Smooth muscle cell (in vitro differentiated cells): Measurements from ENCODE around the gene KIAA1549. TPM values are rescaled to one million over a fixed set of nuclear protein-coding genes. Genes with fewer than 3 reads are reported as not detected.

ENCODE experiments used
- DNase-seq: peaks from one replicate; lab custom pipeline; 2025; ENCODE audit not compliant: unreplicated experiment; lab: John Stamatoyannopoulos, UW
- H2AFZ ChIP-seq: fragments of 200-600 bp; sonication (generic); 2 replicates; pipeline ENCODE4 v1.6.0; 2016; ENCODE audit warnings: antibody characterized with exemption, low read depth, mild to moderate bottlenecking
- H3F3A ChIP-seq: fragments of 200-600 bp; sonication (generic); 2 replicates; pipeline ENCODE4 v1.6.0; 2017; ENCODE audit warnings: antibody characterized with exemption, low read depth
- H3K27ac ChIP-seq: fragments of 200-600 bp; sonication (generic); 2 replicates; pipeline ENCODE4 v1.5.1; 2016; ENCODE audit warnings: low read depth, mild to moderate bottlenecking
- H3K27me3 ChIP-seq: fragments of 200-600 bp; sonication (generic); 2 replicates; pipeline ENCODE4 v1.6.1; 2016; ENCODE audit warnings: low read depth, mild to moderate bottlenecking
- H3K36me3 ChIP-seq: fragments of 200-600 bp; sonication (generic); 2 replicates; pipeline ENCODE4 v1.5.1; 2016; ENCODE audit warnings: low read depth
- H3K4me1 ChIP-seq: fragments of 200-600 bp; sonication (generic); 2 replicates; pipeline ENCODE4 v1.5.1; 2016; ENCODE audit warnings: low read depth
- H3K4me2 ChIP-seq: fragments of 200-600 bp; sonication (generic); 2 replicates; pipeline ENCODE4 v1.6.0; 2016; ENCODE audit warnings: mild to moderate bottlenecking
- H3K4me3 ChIP-seq: fragments of 200-600 bp; sonication (generic); 2 replicates; pipeline ENCODE4 v1.5.1; 2016; ENCODE audit warnings: mild to moderate bottlenecking
- H3K79me2 ChIP-seq: fragments of 200-600 bp; sonication (generic); 2 replicates; pipeline ENCODE4 v1.6.0; 2016; ENCODE audit warnings: low read depth, mild to moderate bottlenecking
- H3K9ac ChIP-seq: fragments of 200-600 bp; sonication (generic); 2 replicates; pipeline ENCODE4 v1.6.0; 2016; ENCODE audit warnings: low read depth
- H3K9me3 ChIP-seq: fragments of 200-600 bp; sonication (generic); replicated peaks from 2 replicates; pipeline ENCODE4 v1.5.1; 2016; ENCODE audit warnings: low read depth
- H4K20me1 ChIP-seq: fragments of 200-600 bp; sonication (generic); 2 replicates; pipeline ENCODE4 v1.6.0; 2016; ENCODE audit warnings: low read depth
- WGBS: methylation state at CpG from one replicate; pipeline ENCODE4 v1.1.7; 2016; ENCODE audit warnings: low lambda C conversion rate; 5-methylcytosine and 5-hydroxymethylcytosine counted together
- polyA plus RNA-seq: library from polyadenylated mRNA; unstranded; fragments of >200 nt; fragmentation: Nextera tagmentation; extraction: Ambion mirVana; gene quantifications from 2 replicates; pipeline ENCODE4 v1.2.1, GENCODE V29; 2016
- total RNA-seq: library from RNA; depleted of rRNA; stranded (reverse); fragments of >200 nt; gene quantifications from 2 replicates; pipeline ENCODE4 v1.2.3, GENCODE V29; 2014
- TF ChIP-seq, protein P1 (sequence below): fragments of 200-600 bp; sonication (generic); IDR thresholded peaks from 2 replicates; pipeline ENCODE4 v1.5.1; 2017; ENCODE audit warnings: borderline replicate concordance, mild to moderate bottlenecking, antibody characterized with exemption; ENCODE audit not compliant: insufficient read depth, poor library complexity, severe bottlenecking

KIAA1549 gene
- total and polyA plus RNA-seq, 2 experiments from 2014 or later = 4.1 to 7.1 TPM

GRCh38 chr7:138882249-138882648 lies 98.9 kb downstream of the KIAA1549 start:
- no peak overlapping the region for H3K4me2 ChIP-seq
- H3K79me2 ChIP-seq = no peaks in the 10 kb centered on the region
- H3K9ac ChIP-seq = no peak overlapping the region
- WGBS = 91% methylated on average over 6 of the region's 6 CpGs
- no peak overlapping the region for H3K4me3 ChIP-seq
- no peaks in the 10 kb centered on the region for H3K9me3 ChIP-seq
- DNase-seq = no peak
- H4K20me1 ChIP-seq = no peaks in the 10 kb centered on the region
- H2AFZ ChIP-seq = no peak overlapping the region
- no peaks in the 10 kb centered on the region for H3K36me3 ChIP-seq
- TF ChIP-seq, protein P1, sequence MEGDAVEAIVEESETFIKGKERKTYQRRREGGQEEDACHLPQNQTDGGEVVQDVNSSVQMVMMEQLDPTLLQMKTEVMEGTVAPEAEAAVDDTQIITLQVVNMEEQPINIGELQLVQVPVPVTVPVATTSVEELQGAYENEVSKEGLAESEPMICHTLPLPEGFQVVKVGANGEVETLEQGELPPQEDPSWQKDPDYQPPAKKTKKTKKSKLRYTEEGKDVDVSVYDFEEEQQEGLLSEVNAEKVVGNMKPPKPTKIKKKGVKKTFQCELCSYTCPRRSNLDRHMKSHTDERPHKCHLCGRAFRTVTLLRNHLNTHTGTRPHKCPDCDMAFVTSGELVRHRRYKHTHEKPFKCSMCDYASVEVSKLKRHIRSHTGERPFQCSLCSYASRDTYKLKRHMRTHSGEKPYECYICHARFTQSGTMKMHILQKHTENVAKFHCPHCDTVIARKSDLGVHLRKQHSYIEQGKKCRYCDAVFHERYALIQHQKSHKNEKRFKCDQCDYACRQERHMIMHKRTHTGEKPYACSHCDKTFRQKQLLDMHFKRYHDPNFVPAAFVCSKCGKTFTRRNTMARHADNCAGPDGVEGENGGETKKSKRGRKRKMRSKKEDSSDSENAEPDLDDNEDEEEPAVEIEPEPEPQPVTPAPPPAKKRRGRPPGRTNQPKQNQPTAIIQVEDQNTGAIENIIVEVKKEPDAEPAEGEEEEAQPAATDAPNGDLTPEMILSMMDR = no peak
- no peaks in the 10 kb centered on the region for H3K27me3 ChIP-seq
- H3K4me1 ChIP-seq = no peaks in the 10 kb centered on the region
- H3K27ac ChIP-seq = no peak overlapping the region
- peaks cover under 1% of the 10 kb centered on the region for H3F3A ChIP-seq

GRCh38 chr7:138881579-138882188 lies 99.5 kb downstream of the KIAA1549 start:
- Histone ChIP-seq H3K4me3 (no peak overlapping the region), H3K79me2 (no peaks in the 10 kb centered on the region), H3K4me1 (no peaks in the 10 kb centered on the region), H4K20me1 (no peaks in the 10 kb centered on the region), H3F3A (peaks cover 6% of the 10 kb centered on the region), H3K9me3 (no peaks in the 10 kb centered on the region), H3K27me3 (no peaks in the 10 kb centered on the region), H3K27ac (no peak overlapping the region), H3K9ac (no peak overlapping the region), H3K4me2 (no peak overlapping the region), H2AFZ (no peak overlapping the region), H3K36me3 (no peaks in the 10 kb centered on the region)
- no peak for DNase-seq
- WGBS = 76% methylated on average over 6 of the region's 6 CpGs
- TF ChIP-seq, protein P1 = no peak

GRCh38 chr7:138880881-138881578 lies 100.2 kb downstream of the KIAA1549 start:
- H3K4me1 ChIP-seq = no peaks in the 10 kb centered on the region
- H3K27me3 ChIP-seq = no peaks in the 10 kb centered on the region
- 96% methylated on average over 13 of the region's 13 CpGs for WGBS
- DNase-seq = no peak
- H3K9ac ChIP-seq = no peak overlapping the region
- peaks cover 11% of the 10 kb centered on the region for H3F3A ChIP-seq
- H3K4me3 ChIP-seq = no peak overlapping the region
- no peaks in the 10 kb centered on the region for H3K79me2 ChIP-seq
- no peaks in the 10 kb centered on the region for H3K36me3 ChIP-seq
- H3K4me2 ChIP-seq = no peak overlapping the region
- TF ChIP-seq, protein P1 = no peak
- H3K27ac ChIP-seq = no peak overlapping the region
- no peaks in the 10 kb centered on the region for H3K9me3 ChIP-seq
- no peak overlapping the region for H2AFZ ChIP-seq
- H4K20me1 ChIP-seq = no peaks in the 10 kb centered on the region

DNA sequence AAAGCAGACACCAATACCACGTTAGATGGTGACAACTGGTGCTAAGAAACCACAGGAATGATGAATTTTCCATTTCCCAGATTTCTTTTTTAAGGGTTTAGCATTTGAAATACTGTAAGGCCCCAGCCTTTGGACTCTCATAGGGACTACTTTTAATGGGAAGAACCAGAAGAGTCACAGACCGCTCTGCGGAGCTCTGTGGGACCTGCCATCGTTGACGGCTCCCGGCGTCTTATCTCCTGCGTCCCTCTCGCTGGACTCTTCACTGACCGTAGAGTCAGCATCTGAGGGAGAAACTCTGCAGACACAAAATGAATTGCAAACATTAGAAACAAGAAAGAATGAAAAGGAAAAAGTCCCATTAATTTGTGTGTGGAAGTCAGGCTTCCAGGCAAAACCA lies 101.8 kb downstream of the KIAA1549 start:
- Histone ChIP-seq H3K9me3 (no peaks in the 10 kb centered on the region), H3K9ac (no peak overlapping the region), H3K4me2 (peak overlapping the region; percentile 52), H3K79me2 (no peaks in the 10 kb centered on the region), H3F3A (peaks cover 11% of the 10 kb centered on the region), H3K36me3 (no peaks in the 10 kb centered on the region), H3K27me3 (no peaks in the 10 kb centered on the region), H3K4me1 (no peaks in the 10 kb centered on the region), H2AFZ (no peak overlapping the region), H3K4me3 (no peak overlapping the region), H4K20me1 (no peaks in the 10 kb centered on the region), H3K27ac (no peak overlapping the region)
- no peak for DNase-seq
- TF ChIP-seq, protein P1 = no peak
- 48% methylated on average over 10 of the region's 10 CpGs for WGBS
